Stimulated activated CD8-positive, alpha-beta memory T cell treated with anti-CD3 and anti-CD28 coated beads, Interleukin-7, amount 100 ng/mL, for 24 hours (primary cell): Measurements from ENCODE around the gene CDK19.
"Not testable (repeated sequence)": the region's sequence is repeated elsewhere in the genome, so short reads cannot be mapped to it uniquely, and the experiment has no call there.

ENCODE experiments used
- DNase-seq: peaks from one replicate; pipeline ENCODE4 v3.0.0-alpha.2; 2020; ENCODE audit warnings: low read depth

CDK19 gene

GRCh38 chr6:110813338-110814101 is 1.7 kb downstream of the CDK19 start:
- no peak for DNase-seq

GRCh38 chr6:110812719-110813118 is 2.5 kb downstream of the CDK19 start:
- no peak for DNase-seq

GRCh38 chr6:110810896-110811586 is 4.2 kb downstream of the CDK19 start:
- DNase-seq = no peak

- DNase-seq = no peak
Measured at GRCh38 chr6:110809792-110810191, 5.5 kb downstream of the CDK19 start.

- not testable (repeated sequence) for DNase-seq
Measured at GRCh38 chr6:110802175-110802574, 13.1 kb downstream of the CDK19 start.

GRCh38 chr6:110800839-110801196 is 14.5 kb downstream of the CDK19 start:
- DNase-seq = no peak

GRCh38 chr6:110800196-110800838 is 15.0 kb downstream of the CDK19 start:
- DNase-seq = no peak

- DNase-seq = no peak
Measured at GRCh38 chr6:110799655-110800054, 15.6 kb downstream of the CDK19 start.

- DNase-seq = no peak
Measured at GRCh38 chr6:110799189-110799588, 16.1 kb downstream of the CDK19 start.

- no peak for DNase-seq
Measured at GRCh38 chr6:110795271-110795670, 20.0 kb downstream of the CDK19 start.

GRCh38 chr6:110786696-110787095 is 28.6 kb downstream of the CDK19 start:
- no peak for DNase-seq

GRCh38 chr6:110786271-110786670 is 29.0 kb downstream of the CDK19 start:
- no peak for DNase-seq

GRCh38 chr6:110784610-110784979 is 30.7 kb downstream of the CDK19 start:
- no peak for DNase-seq

GRCh38 chr6:110781522-110782214 is 33.6 kb downstream of the CDK19 start:
- no peak for DNase-seq

GRCh38 chr6:110778333-110778732 is 36.9 kb downstream of the CDK19 start:
- no peak for DNase-seq

GRCh38 chr6:110777636-110778035 is 37.6 kb downstream of the CDK19 start:
- no peak for DNase-seq

GRCh38 chr6:110776413-110776812 is 38.9 kb downstream of the CDK19 start:
- DNase-seq = no peak

GRCh38 chr6:110769923-110770322 is 45.3 kb downstream of the CDK19 start:
- no peak for DNase-seq

GRCh38 chr6:110768057-110768456 is 47.2 kb downstream of the CDK19 start:
- DNase-seq = no peak

GRCh38 chr6:110761371-110761770 is 53.9 kb downstream of the CDK19 start:
- no peak for DNase-seq

- no peak for DNase-seq
Measured at GRCh38 chr6:110760589-110760988, 54.7 kb downstream of the CDK19 start.

GRCh38 chr6:110760098-110760497 is 55.2 kb downstream of the CDK19 start:
- DNase-seq = not testable (repeated sequence)

GRCh38 chr6:110757926-110758325 is 57.3 kb downstream of the CDK19 start:
- DNase-seq = no peak
